Gastroesophageal sphincter (tissue), 4 donors: ENCODE results near the gene PARL. TPM values are rescaled to one million over a fixed set of nuclear protein-coding genes. Genes with fewer than 3 reads are reported as not detected.

ENCODE experiments used
- ATAC-seq: fragments of 150-250 bp; one replicate; pipeline ENCODE4 v1.9.1; 2016; ENCODE audit warnings: mild to moderate bottlenecking, moderate library complexity
- H3K27ac ChIP-seq, 4 donors: fragments of 200-600 bp; sonication (generic) in 3 of 4; 1 replicate in 3 of 4; 2 replicates in 1 of 4; pipeline ENCODE4 v1.5.1; 2016 to 2019
- H3K27me3 ChIP-seq: fragments of 200-600 bp; sonication (generic); one replicate; pipeline ENCODE4 v1.5.1; 2019
- H3K36me3 ChIP-seq, 2 donors: fragments of 200-600 bp; sonication (generic); one replicate each; pipeline ENCODE4 v1.5.1; 2019; ENCODE audit warnings: control low read depth in 1 of 2
- H3K4me1 ChIP-seq, 3 donors: fragments of 200-600 bp; sonication (generic); 1 replicate in 2 of 3; 2 replicates in 1 of 3; pipeline ENCODE4 v1.5.1; 2016 to 2019; ENCODE audit warnings: control low read depth in 2 of 3
- H3K4me3 ChIP-seq, 2 donors: fragments of 200-600 bp; sonication (generic); one replicate each; pipeline ENCODE4 v1.5.1; 2019; ENCODE audit warnings: mild to moderate bottlenecking in 1 of 2, moderate library complexity in 1 of 2
- H3K9me3 ChIP-seq, 3 donors: fragments of 200-600 bp; sonication (generic); one replicate each; pipeline ENCODE4 v1.5.1; 2017 to 2019; ENCODE audit warnings: control low read depth in 2 of 3
- EP300 ChIP-seq: sonication (generic); formaldehyde crosslinking; IDR thresholded peaks from one replicate; pipeline ENCODE4 v1.6.1; 2017; ENCODE audit warnings: antibody characterized with exemption, mild to moderate bottlenecking
- POLR2A ChIP-seq, 2 donors: fragments of 450-650 bp; IDR thresholded peaks; one replicate each; pipeline ENCODE4 v1.6.1; 2017; ENCODE audit warnings: antibody characterized with exemption in 2 of 2, mild to moderate bottlenecking in 2 of 2, moderate library complexity in 1 of 2
- POLR2AphosphoS5 ChIP-seq: sonication (generic); formaldehyde crosslinking; IDR thresholded peaks from one replicate; pipeline ENCODE4 v1.6.1; 2017; ENCODE audit warnings: antibody characterized with exemption
- WGBS, 2 donors: methylation state at CpG; one replicate each; pipeline ENCODE4 v1.1.5; 2018; ENCODE audit warnings: low coverage in 1 of 2; 5-methylcytosine and 5-hydroxymethylcytosine counted together
- total RNA-seq, 4 donors: library from RNA; depleted of rRNA; stranded (reverse); fragments of >200 nt; gene quantifications; one replicate each; pipeline ENCODE4 v1.1.0, GENCODE V29; 2016
- TF ChIP-seq, protein P1 (sequence below), 4 experiments: fragments of 200-600 bp in 2 of 4; fragments of 450-650 bp in 2 of 4; sonication (generic) in 1 of 4; IDR thresholded peaks; one replicate each; pipeline ENCODE4 v1.5.1; 2017 to 2019; ENCODE audit warnings: antibody characterized with exemption in 4 of 4, mild to moderate bottlenecking in 2 of 4, moderate library complexity in 2 of 4

PARL gene
- total RNA-seq, 4 donors from 2014 or later = 40.6 to 55.7 (median 54.7) TPM

DNA sequence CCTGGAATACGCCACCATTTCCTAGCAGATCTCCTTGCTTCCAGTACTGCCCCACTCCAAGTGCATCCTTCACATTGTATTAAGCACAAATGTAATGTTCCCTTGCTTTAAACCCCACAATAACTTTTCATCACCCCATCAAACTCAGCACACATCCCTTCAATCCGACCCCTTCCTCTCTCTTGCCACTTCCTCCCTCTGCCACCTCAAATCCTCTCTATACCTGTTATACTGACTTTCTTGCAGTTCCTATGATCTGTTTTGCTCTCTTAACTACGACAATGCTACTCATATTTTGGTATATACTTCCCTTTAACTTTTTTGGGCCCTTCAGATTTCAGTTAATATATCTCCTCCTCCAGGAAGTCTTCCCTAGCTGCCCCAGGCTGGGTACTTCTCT, 14.1 kb downstream of the PARL start:
- H3K9me3 ChIP-seq = no peaks in the 10 kb centered on the region
- WGBS, 2 donors = 88 to 89% methylated on average over 3 of the region's 3 CpGs
- H3K36me3 ChIP-seq = peaks cover 0 to 23% of the 10 kb centered on the region in 2 donors
- H3K27me3 ChIP-seq = no peaks in the 10 kb centered on the region
- no peak for ATAC-seq
- H3K4me3 ChIP-seq = no peak overlapping the region
- peaks cover 0 to 4% (median 0%) of the 10 kb centered on the region in 3 donors for H3K4me1 ChIP-seq
- TF ChIP-seq POLR2A (IDR thresholded peaks at IDR 0.05) (no peak), EP300 (no peak), POLR2AphosphoS5 (no peak)
- TF ChIP-seq, protein P1, sequence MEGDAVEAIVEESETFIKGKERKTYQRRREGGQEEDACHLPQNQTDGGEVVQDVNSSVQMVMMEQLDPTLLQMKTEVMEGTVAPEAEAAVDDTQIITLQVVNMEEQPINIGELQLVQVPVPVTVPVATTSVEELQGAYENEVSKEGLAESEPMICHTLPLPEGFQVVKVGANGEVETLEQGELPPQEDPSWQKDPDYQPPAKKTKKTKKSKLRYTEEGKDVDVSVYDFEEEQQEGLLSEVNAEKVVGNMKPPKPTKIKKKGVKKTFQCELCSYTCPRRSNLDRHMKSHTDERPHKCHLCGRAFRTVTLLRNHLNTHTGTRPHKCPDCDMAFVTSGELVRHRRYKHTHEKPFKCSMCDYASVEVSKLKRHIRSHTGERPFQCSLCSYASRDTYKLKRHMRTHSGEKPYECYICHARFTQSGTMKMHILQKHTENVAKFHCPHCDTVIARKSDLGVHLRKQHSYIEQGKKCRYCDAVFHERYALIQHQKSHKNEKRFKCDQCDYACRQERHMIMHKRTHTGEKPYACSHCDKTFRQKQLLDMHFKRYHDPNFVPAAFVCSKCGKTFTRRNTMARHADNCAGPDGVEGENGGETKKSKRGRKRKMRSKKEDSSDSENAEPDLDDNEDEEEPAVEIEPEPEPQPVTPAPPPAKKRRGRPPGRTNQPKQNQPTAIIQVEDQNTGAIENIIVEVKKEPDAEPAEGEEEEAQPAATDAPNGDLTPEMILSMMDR (IDR thresholded peaks at IDR 0.05) = no peak
- no peak overlapping the region for H3K27ac ChIP-seq

DNA sequence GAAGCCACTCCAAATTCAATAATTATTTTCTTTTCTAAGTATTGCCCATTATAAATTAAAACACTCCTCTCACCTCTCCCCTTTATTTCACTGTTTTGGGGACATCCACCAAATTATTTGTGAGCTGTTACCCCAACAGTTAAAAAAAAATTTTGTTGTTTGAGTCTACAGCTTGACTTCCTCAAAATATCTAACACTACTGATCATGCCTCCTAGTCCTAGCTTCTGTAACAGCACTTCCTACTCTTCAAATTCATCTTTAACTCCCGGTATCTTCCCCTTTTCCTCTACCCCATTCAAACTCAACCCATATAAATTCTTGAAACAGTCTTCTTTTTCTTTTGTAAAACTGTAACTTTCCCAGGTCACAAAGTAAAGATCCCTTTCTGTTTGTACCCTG, 15.9 kb downstream of the PARL start:
- H3K4me3 ChIP-seq = no peak overlapping the region
- no peaks in the 10 kb centered on the region for H3K4me1 ChIP-seq
- H3K27ac ChIP-seq = no peak overlapping the region
- no peaks in the 10 kb centered on the region for H3K27me3 ChIP-seq
- H3K9me3 ChIP-seq = no peaks in the 10 kb centered on the region
- WGBS, 2 donors = 89 to 91% methylated on average over 1 of the region's 1 CpG
- TF ChIP-seq POLR2A (IDR thresholded peaks at IDR 0.05) (no peak), EP300 (no peak), POLR2AphosphoS5 (no peak)
- TF ChIP-seq, protein P1 (IDR thresholded peaks at IDR 0.05) = no peak
- H3K36me3 ChIP-seq = peaks cover 0 to 41% of the 10 kb centered on the region in 2 donors
- no peak for ATAC-seq

GRCh38 chr3:183862610-183863009, 22.1 kb downstream of the PARL start:
- Histone ChIP-seq H3K9me3 (no peaks in the 10 kb centered on the region), H3K27me3 (no peaks in the 10 kb centered on the region), H3K4me3 (no peak overlapping the region), H3K36me3 (peaks cover 0 to 100% of the 10 kb centered on the region in 2 donors), H3K27ac (no peak overlapping the region), H3K4me1 (no peaks in the 10 kb centered on the region)
- TF ChIP-seq POLR2AphosphoS5 = no peak
- TF ChIP-seq, protein P1 (IDR thresholded peaks at IDR 0.05) = no peak
- no peak for TF ChIP-seq POLR2A (IDR thresholded peaks at IDR 0.05)
- TF ChIP-seq EP300 = no peak
- 86 to 88% methylated on average over 2 to 4 of the region's 4 CpGs for WGBS, 2 donors
- no peak for ATAC-seq

DNA sequence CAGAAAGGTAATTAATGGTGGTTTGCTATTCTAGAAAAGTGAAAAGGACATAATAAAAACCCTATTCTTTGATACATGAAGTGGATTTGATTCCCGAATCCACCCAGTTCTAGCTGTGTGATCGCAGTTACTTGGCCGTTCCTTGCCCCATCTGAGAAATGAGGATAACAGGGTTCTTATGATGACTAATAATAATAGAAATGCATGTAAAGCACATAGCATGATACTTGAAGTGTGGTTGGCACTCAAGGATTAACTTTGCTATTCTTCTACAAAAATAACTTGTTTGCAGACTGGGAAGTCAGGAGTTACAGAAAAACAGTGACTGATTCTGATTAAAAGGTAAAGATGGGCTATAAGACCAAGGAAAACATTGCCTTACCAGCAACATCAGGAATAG, 26.8 kb downstream of the PARL start:
- no peaks in the 10 kb centered on the region for H3K4me1 ChIP-seq
- ATAC-seq = no peak
- no peak overlapping the region for H3K4me3 ChIP-seq
- TF ChIP-seq EP300 (no peak), POLR2A (IDR thresholded peaks at IDR 0.05) (no peak), POLR2AphosphoS5 (no peak)
- TF ChIP-seq, protein P1 (IDR thresholded peaks at IDR 0.05) = no peak
- H3K27ac ChIP-seq = no peak overlapping the region
- H3K36me3 ChIP-seq = peaks cover 0 to 100% of the 10 kb centered on the region in 2 donors
- H3K9me3 ChIP-seq = no peaks in the 10 kb centered on the region
- 85 to 93% methylated on average over 3 of the region's 3 CpGs for WGBS, 2 donors
- H3K27me3 ChIP-seq = no peaks in the 10 kb centered on the region

DNA sequence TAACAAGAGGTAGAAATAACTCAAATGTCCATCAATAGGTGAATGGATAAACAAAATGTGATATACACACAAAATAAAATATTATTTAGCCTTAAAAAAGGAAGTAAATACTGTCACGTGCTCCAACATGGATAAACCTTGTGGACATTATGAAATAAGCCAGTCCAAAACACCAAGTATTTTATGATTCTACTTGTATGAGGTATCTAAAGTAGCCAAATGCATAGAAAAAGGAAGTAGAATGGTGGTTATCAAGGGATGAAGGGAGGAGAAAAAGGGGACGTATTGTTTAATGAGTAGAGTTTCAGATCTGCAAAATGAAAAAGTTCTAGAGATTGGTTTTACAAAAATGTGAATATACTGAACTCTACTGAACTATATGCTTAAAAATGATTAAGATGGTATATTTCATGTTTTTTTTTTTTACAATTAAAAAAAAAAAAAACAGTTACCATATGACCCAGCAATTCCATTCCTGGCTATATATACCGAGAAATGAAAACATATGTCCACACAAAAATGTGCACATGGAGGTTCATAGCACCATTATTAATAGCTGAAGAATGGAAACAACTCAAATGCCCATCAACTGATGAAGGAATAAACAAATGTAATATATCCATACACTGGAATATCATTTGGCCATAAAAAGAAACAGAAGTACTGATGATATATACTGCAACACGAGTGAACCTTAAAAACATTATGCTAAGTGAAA, 30.2 kb downstream of the PARL start:
- Histone ChIP-seq H3K36me3 (peaks cover 0 to 87% of the 10 kb centered on the region in 2 donors), H3K9me3 (no peaks in the 10 kb centered on the region), H3K4me1 (no peaks in the 10 kb centered on the region), H3K27me3 (no peaks in the 10 kb centered on the region), H3K27ac (no peak overlapping the region), H3K4me3 (no peak overlapping the region)
- ATAC-seq = no peak
- WGBS, 2 donors = 88 to 93% methylated on average over 4 of the region's 4 CpGs
- TF ChIP-seq EP300 = no peak
- TF ChIP-seq, protein P1 (IDR thresholded peaks at IDR 0.05) = no peak
- TF ChIP-seq POLR2A (IDR thresholded peaks at IDR 0.05) = no peak
- no peak for TF ChIP-seq POLR2AphosphoS5
